Tibial artery (tissue), 4 donors: Measurements from ENCODE around the gene MRPL32.
"Not testable (repeated sequence)": the region's sequence is repeated elsewhere in the genome, so short reads cannot be mapped to it uniquely, and the experiment has no call there.

Experiments
- DNase-seq, 2 donors: peaks; one replicate each; pipeline ENCODE4 v3.0.0-alpha.2; 2019
- H3K27ac ChIP-seq, 2 donors: fragments of 200-600 bp; sonication (generic) in 1 of 2; 1 replicate in 1 of 2; 2 replicates in 1 of 2; pipeline ENCODE4 v1.5.1; 2018 to 2019; ENCODE audit warnings: mild to moderate bottlenecking in 1 of 2
- H3K27me3 ChIP-seq, 2 donors: fragments of 200-600 bp; sonication (generic) in 1 of 2; one replicate each; pipeline versions ENCODE4 v1.5.1 to v1.6.0; 2016 to 2019
- H3K36me3 ChIP-seq, 3 donors: fragments of 200-600 bp; sonication (generic) in 2 of 3; one replicate each; pipeline ENCODE4 v1.5.1; 2016 to 2019; ENCODE audit warnings: mild to moderate bottlenecking in 2 of 3
- H3K4me1 ChIP-seq, 4 donors: fragments of 200-600 bp; sonication (generic) in 2 of 4; 1 replicate in 3 of 4; 2 replicates in 1 of 4; pipeline ENCODE4 v1.5.1; 2016 to 2019
- H3K4me3 ChIP-seq, 2 donors: fragments of 200-600 bp; sonication (generic) in 1 of 2; 1 replicate in 1 of 2; 2 replicates in 1 of 2; pipeline ENCODE4 v1.5.1; 2018 to 2019; ENCODE audit warnings: mild to moderate bottlenecking in 2 of 2
- H3K9me3 ChIP-seq, 3 donors: fragments of 200-600 bp; sonication (generic) in 1 of 3; one replicate each; pipeline ENCODE4 v1.5.1; 2016 to 2019
- intact Hi-C: fragments of 100-400 bp; cut with DNase I; formaldehyde crosslinking; loops from one replicate; pipeline ENCODE4 v1.15.0; 2023; ENCODE audit warnings: low total_unique reads
- TF ChIP-seq, protein P1 (sequence below), 2 experiments: fragments of 200-600 bp in 1 of 2; fragments of 450-650 bp in 1 of 2; IDR thresholded peaks; one replicate each; pipeline ENCODE4 v1.5.1; 2017 to 2019; ENCODE audit warnings: antibody characterized with exemption in 2 of 2, mild to moderate bottlenecking in 1 of 2, moderate library complexity in 1 of 2

Gene MRPL32

DNA sequence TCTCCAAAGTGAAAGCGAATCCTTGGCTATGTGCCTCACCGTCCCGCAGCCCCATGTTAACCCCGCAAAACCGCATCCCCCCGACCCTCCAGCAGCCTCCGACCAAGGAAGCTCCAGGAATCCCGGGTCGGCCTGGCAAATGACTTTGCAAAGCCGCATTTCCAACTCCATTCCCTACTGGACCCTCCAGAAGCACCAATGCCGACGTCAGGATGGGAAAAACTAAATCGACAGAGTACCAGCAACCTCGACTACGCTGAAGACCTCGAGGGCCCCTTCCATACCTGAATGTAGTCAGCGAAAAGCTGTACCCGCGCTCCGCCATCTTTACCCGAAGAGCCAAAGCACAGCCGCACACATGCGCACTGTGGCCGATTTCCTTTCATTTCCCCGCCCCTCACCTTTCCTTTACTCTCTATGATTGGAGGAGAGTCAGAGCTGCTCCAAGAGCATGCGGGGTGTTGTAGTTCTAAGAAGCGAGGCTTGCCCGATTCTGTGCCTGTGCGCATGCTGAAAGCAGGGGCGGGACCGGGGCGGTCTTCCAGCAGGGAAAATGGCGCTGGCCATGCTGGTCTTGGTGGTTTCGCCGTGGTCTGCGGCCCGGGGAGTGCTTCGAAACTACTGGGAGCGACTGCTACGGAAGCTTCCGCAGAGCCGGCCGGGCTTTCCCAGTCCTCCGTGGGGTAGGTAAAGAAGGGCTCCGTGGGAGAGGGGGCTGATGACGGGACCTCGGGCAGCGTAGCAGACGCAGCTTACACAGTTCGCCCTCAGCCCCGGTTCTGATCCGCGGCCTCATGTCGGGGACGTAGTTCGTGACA is at the start of gene MRPL32, which contains the start of gene PSMA2:
Gene MRPL32 (plus strand): TSS at position 543 of the 818 bp plus-strand sequence. CDS start 11 bp downstream, at position 554.
Gene PSMA2 (minus strand): TSS at position 341 of the 818 bp plus-strand sequence. CDS start 16 bp downstream, at position 325.
- peaks cover 5 to 59% (median 27%) of the 10 kb centered on the region in 4 donors for H3K4me1 ChIP-seq
- peaks cover 2 to 18% (median 10%) of the 10 kb centered on the region in 3 donors for H3K36me3 ChIP-seq
- H3K4me3 ChIP-seq: peak within 1 kb of the TSS; percentile 63
- TF ChIP-seq, protein P1, sequence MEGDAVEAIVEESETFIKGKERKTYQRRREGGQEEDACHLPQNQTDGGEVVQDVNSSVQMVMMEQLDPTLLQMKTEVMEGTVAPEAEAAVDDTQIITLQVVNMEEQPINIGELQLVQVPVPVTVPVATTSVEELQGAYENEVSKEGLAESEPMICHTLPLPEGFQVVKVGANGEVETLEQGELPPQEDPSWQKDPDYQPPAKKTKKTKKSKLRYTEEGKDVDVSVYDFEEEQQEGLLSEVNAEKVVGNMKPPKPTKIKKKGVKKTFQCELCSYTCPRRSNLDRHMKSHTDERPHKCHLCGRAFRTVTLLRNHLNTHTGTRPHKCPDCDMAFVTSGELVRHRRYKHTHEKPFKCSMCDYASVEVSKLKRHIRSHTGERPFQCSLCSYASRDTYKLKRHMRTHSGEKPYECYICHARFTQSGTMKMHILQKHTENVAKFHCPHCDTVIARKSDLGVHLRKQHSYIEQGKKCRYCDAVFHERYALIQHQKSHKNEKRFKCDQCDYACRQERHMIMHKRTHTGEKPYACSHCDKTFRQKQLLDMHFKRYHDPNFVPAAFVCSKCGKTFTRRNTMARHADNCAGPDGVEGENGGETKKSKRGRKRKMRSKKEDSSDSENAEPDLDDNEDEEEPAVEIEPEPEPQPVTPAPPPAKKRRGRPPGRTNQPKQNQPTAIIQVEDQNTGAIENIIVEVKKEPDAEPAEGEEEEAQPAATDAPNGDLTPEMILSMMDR (IDR thresholded peaks at IDR 0.05): peak in 1 of 2 experiments; percentile 3
- no peaks in the 10 kb centered on the region for H3K9me3 ChIP-seq
- DNase-seq: peak; percentile 97
- intact Hi-C loops: no loop called here
- peak within 1 kb of the TSS; percentile 73 to 74 for H3K27ac ChIP-seq
- no peaks in the 10 kb centered on the region for H3K27me3 ChIP-seq

DNA sequence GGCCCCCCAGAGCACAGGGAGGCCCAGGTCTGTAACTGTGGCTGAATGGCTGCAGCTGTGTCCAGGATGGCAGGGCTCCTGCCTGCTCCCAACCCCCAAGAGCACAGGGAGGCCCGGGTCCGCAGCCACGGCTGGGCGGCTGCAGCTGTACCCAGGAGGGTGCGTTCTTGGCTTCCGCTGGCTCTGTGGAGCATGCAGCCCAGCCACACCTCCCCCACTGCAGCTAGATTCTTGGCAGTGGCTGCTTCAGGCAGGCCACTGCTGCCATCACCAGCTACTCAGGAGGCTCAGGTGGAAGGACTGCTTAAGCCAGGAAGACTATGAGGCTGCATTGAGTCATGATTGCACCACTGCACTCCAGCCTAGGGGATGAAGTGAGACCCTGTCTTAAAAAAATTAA is 48.2 kb upstream of the MRPL32 start:
- H3K36me3 ChIP-seq: no peaks in the 10 kb centered on the region
- peaks cover 0 to 14% (median 3%) of the 10 kb centered on the region in 4 donors for H3K4me1 ChIP-seq
- TF ChIP-seq, protein P1 (IDR thresholded peaks at IDR 0.05): no peak
- H3K9me3 ChIP-seq: no peaks in the 10 kb centered on the region
- no peak overlapping the region for H3K4me3 ChIP-seq
- no peak for DNase-seq
- intact Hi-C loops: no loop called here
- H3K27me3 ChIP-seq: no peaks in the 10 kb centered on the region
- H3K27ac ChIP-seq: no peak overlapping the region

DNA sequence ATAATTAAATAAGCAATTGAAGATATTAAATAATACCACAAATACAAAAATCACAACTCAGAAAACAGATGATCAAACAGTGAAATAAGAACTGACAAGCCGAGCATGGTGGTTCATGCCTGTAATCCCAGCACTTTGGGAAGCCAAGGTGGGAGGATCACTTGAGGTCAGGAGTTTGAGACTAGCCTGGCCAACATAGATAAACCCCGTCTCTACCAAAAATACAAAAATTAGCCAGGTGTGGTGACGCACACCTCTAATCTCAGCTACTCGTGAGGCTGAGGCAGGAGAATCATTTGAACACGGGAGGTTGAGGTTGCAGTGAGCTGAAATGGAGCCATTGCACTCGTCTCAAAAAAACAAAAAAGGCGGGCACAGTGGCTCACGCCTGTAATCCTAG is 47.0 kb upstream of the MRPL32 start:
- H3K27ac ChIP-seq, H3K4me3 ChIP-seq, intact Hi-C loops, DNase-seq, H3K9me3 ChIP-seq, H3K36me3 ChIP-seq, H3K27me3 ChIP-seq: not testable (repeated sequence)
- peaks cover 0 to 15% (median 6%) of the 10 kb centered on the region in 4 donors for H3K4me1 ChIP-seq

DNA sequence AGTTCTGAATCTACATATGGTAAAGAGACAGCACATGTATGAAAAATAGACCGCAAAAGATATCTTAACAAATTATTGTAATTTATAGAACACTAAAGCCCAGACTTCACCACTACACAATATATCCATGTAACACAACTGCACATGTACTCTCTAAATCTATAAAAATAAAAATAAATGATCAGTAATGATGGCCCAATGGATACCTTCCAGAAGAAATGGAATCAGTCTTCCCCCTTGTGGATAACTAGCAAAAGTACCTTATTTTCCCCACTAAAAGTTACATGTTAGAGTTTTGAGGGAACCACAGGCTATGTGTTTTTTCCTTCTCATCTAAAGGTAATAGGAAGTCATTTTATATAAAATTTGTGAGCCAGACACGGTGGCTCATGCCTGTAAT is 46.0 kb upstream of the MRPL32 start:
- intact Hi-C loops: no loop called here
- peaks cover 0 to 15% (median 6%) of the 10 kb centered on the region in 4 donors for H3K4me1 ChIP-seq
- H3K27ac ChIP-seq: no peak overlapping the region
- no peak overlapping the region for H3K4me3 ChIP-seq
- no peak for DNase-seq
- no peaks in the 10 kb centered on the region for H3K9me3 ChIP-seq
- TF ChIP-seq, protein P1 (IDR thresholded peaks at IDR 0.05): peak in 1 of 2 experiments; percentile 8
- no peaks in the 10 kb centered on the region for H3K27me3 ChIP-seq
- H3K36me3 ChIP-seq: no peaks in the 10 kb centered on the region

DNA sequence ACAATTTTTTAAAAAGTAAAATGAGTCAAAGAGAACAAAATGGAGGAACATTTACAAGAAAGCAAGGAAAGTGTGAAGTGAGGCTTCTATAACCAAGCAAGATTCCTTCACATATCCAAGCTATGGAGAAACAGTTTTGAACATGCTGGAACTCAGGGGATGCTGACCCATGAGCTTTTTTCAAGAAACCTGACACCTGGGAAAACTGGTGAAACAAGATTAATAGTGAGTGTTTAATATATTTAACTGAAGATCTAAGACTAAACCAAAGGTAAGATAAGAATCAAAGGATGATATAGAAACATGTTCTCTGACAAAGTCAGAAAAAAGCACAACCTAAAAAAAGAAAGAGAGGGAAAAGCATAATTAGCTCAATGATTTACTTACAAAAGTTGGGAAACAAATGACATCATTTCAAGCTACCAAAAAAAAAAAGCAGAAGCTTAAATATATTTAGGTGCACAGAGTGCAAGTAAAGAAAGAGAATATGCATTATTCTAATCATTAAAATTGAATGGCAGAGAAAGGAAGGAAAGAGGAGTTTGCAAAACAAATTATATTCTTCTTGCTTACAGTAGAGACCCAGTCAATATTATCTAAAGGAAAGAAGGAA is 45.2 kb upstream of the MRPL32 start:
- intact Hi-C loops: no loop called here

More for the DNA sequence above, 45.2 kb upstream of the MRPL32 start:
- no peaks in the 10 kb centered on the region for H3K9me3 ChIP-seq
- no peaks in the 10 kb centered on the region for H3K27me3 ChIP-seq
- no peaks in the 10 kb centered on the region for H3K36me3 ChIP-seq
- no peak overlapping the region for H3K27ac ChIP-seq
- peaks cover 0 to 15% (median 6%) of the 10 kb centered on the region in 4 donors for H3K4me1 ChIP-seq
- H3K4me3 ChIP-seq: no peak overlapping the region
- TF ChIP-seq, protein P1 (IDR thresholded peaks at IDR 0.05): no peak
- DNase-seq: no peak
